Measurements from ENCODE around the gene OR8S1. TPM values are rescaled to one million over a fixed set of nuclear protein-coding genes. Genes with fewer than 3 reads are reported as not detected.

Gene OR8S1
- not detected in 2 replicates for total RNA-seq

GRCh38 chr12:48525332-48525731 is at the start of gene OR8S1:
OR8S1 (plus strand) TSS chr12:48525632; CDS start chr12:48525632, 0 bp downstream.

GRCh38 chr12:48482198-48482597 is 43.2 kb upstream of the OR8S1 start, which contains the start of gene C12orf54:
C12orf54 (plus strand) TSS chr12:48482498; CDS start chr12:48483297, 799 bp downstream.

GRCh38 chr12:48569946-48570345 is 44.5 kb downstream of the OR8S1 start, which contains the start of gene LALBA:
LALBA (minus strand) TSS chr12:48570046; CDS start chr12:48570020, 26 bp downstream.

Other genes with a start within 250 kb of the OR8S1 start
- gene ZNF641, start 174.7 kb upstream of the OR8S1 start, total RNA-seq = 2.3 and 7.7 TPM in 2 replicates
- not detected in 2 replicates for gene ANP32D, start 53.1 kb upstream of the OR8S1 start, total RNA-seq
- gene C12orf54, start 43.1 kb upstream of the OR8S1 start, total RNA-seq = not detected in 2 replicates
- not detected in 2 replicates for gene LALBA, start 44.4 kb downstream of the OR8S1 start, total RNA-seq
- gene KANSL2, start 156.6 kb downstream of the OR8S1 start, total RNA-seq = 17.8 and 24.4 TPM in 2 replicates
- 11.0 and 12.5 TPM in 2 replicates for gene CCNT1, start 191.1 kb downstream of the OR8S1 start, total RNA-seq

Measured in mammary microvascular endothelial cell (primary cell).